ENCODE data around the gene ADCY10. TPM values are rescaled to one million over a fixed set of nuclear protein-coding genes. Genes with fewer than 3 reads are reported as not detected.
A peak's percentile ranks its signal among the peaks of the same experiment; 100 is the strongest.

The ADCY10 gene
- total RNA-seq, 2 donors from 2014 or later: 0.05 to 1.4 TPM

- TF ChIP-seq POLR2AphosphoS5 (IDR thresholded peaks at IDR 0.05) (peak; percentile 12), CTCF (IDR thresholded peaks at IDR 0.05) (no peak), POLR2A (IDR thresholded peaks at IDR 0.05) (no peak)
- no peaks in the 10 kb centered on the region for H3K9me3 ChIP-seq
- no peaks in the 10 kb centered on the region for H3K27me3 ChIP-seq (replicated peaks; ENCODE audit: insufficient read depth)
- H3K27ac ChIP-seq: peak overlapping the region in 1 of 2 donors; percentile 17
- 55% methylated on average over 4 of the region's 4 CpGs for WGBS
- H3K4me3 ChIP-seq: no peak overlapping the region
- no peaks in the 10 kb centered on the region for H3K36me3 ChIP-seq
- intact Hi-C loops (cut with DNase I): loop anchor here (10.0 kb wide), 1 partner anchor 250 kb away; the partner anchor contains the start of gene CREG1
- H3K4me1 ChIP-seq (replicated peaks): no peaks in the 10 kb centered on the region
- no peak for DNase-seq (ENCODE audit: low spot score)
Measured at GRCh38 chr1:167805041-167805556, 108.8 kb downstream of the ADCY10 start.

GRCh38 chr1:167803358-167804207, 110.4 kb downstream of the ADCY10 start:
- 18% methylated on average over 12 of the region's 12 CpGs for WGBS
- intact Hi-C loops (cut with DNase I): loop anchor here (2.0 to 10.0 kb wide), 3 partner anchors 81 to 279 kb away; partner anchors contain the start of gene CREG1
- Histone ChIP-seq H3K27me3 (replicated peaks; ENCODE audit: insufficient read depth) (no peaks in the 10 kb centered on the region), H3K4me3 (no peak overlapping the region), H3K9me3 (no peaks in the 10 kb centered on the region), H3K4me1 (replicated peaks) (no peaks in the 10 kb centered on the region), H3K27ac (no peak overlapping the region), H3K36me3 (no peaks in the 10 kb centered on the region)
- peak; percentile 92 for DNase-seq (ENCODE audit: low spot score)
- peak; percentile 93 to 95 (median 94) for TF ChIP-seq CTCF (IDR thresholded peaks at IDR 0.05)
- TF ChIP-seq POLR2A (IDR thresholded peaks at IDR 0.05): no peak
- TF ChIP-seq POLR2AphosphoS5 (IDR thresholded peaks at IDR 0.05): peak; percentile 87

GRCh38 chr1:167802235-167802634, 111.7 kb downstream of the ADCY10 start:
- no peak for DNase-seq (ENCODE audit: low spot score)
- intact Hi-C loops (cut with DNase I): loop anchor here (2.0 to 10.0 kb wide), 3 partner anchors 79 to 280 kb away; partner anchors contain the start of gene CREG1
- WGBS: 96% methylated on average over 4 of the region's 4 CpGs

GRCh38 chr1:167800251-167800650, 113.7 kb downstream of the ADCY10 start:
- Histone ChIP-seq H3K9me3 (no peaks in the 10 kb centered on the region), H3K4me3 (no peak overlapping the region), H3K36me3 (no peaks in the 10 kb centered on the region), H3K27me3 (replicated peaks; ENCODE audit: insufficient read depth) (no peaks in the 10 kb centered on the region), H3K4me1 (replicated peaks) (peaks cover 9% of the 10 kb centered on the region), H3K27ac (no peak overlapping the region)
- TF ChIP-seq CTCF (IDR thresholded peaks at IDR 0.05) (no peak), POLR2A (IDR thresholded peaks at IDR 0.05) (no peak), POLR2AphosphoS5 (IDR thresholded peaks at IDR 0.05) (no peak)
- DNase-seq (ENCODE audit: low spot score): no peak
- 42% methylated on average over 3 of the region's 3 CpGs for WGBS
- intact Hi-C loops (cut with DNase I): loop anchor here (5.0 to 10.0 kb wide), 2 partner anchors 245 to 282 kb away; partner anchors contain the start of gene CREG1

More at GRCh38 chr1:167802235-167802634, 111.7 kb downstream of the ADCY10 start:
- no peak overlapping the region for H3K4me3 ChIP-seq
- H3K9me3 ChIP-seq: no peaks in the 10 kb centered on the region
- H3K4me1 ChIP-seq (replicated peaks): no peaks in the 10 kb centered on the region
- H3K36me3 ChIP-seq: no peaks in the 10 kb centered on the region
- TF ChIP-seq CTCF (IDR thresholded peaks at IDR 0.05): no peak
- TF ChIP-seq POLR2AphosphoS5 (IDR thresholded peaks at IDR 0.05): no peak
- TF ChIP-seq POLR2A (IDR thresholded peaks at IDR 0.05): no peak
- no peaks in the 10 kb centered on the region for H3K27me3 ChIP-seq (replicated peaks; ENCODE audit: insufficient read depth)
- H3K27ac ChIP-seq: no peak overlapping the region
